Measurements from ENCODE around the gene EPN1.

The EPN1 gene

DNA sequence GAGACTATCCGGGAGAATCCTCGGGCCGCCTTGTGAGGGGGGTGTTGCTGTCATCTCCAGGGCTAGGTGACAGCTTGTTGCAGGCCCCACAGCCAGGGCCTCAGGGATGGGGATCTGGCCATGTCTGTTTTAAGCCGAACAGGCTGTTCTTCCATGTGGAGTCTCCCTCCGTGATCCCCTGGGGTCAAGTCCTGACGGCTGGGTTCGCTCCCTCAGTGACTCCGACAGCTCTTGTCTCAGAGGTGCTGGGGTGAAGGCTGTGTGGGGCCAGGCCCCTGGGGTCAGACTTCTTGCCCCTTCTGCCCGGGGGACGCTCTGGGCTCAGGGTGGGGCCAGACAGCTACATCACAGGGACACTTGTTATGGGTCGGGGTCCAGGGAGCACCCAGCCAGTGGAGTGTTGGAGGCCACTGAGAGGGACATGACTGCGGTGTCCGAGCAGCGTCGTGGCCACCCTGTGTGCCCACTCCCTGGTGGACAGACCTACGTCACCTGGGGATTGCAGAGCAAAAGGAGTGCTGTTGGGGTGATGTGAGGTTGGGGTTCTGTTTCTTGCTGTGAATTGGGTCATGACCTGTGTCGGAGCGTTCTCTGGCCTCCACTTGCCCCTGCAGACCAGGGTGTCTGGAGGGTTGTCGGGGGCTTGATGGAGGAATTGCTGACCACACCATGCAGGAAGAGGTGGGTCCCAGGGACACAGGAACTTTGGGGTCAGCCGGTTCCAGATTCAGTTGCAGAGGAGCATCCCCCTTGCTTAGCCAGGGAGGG is 21.5 kb downstream of the EPN1 start:
- Histone ChIP-seq H3K27me3 (ENCODE audit: insufficient read depth, low read length) (no peaks in the 10 kb centered on the region), H3K36me3 (ENCODE audit: insufficient read depth, low read length) (peaks cover 77% of the 10 kb centered on the region), H3K9ac (ENCODE audit: low read length) (no peak overlapping the region), H3F3A (ENCODE audit: insufficient read depth, low read length) (no peaks in the 10 kb centered on the region), H2AFZ (ENCODE audit: low read length) (no peak overlapping the region), H3K4me2 (ENCODE audit: low read length) (no peak overlapping the region), H4K20me1 (ENCODE audit: insufficient read depth, low read length) (no peaks in the 10 kb centered on the region), H3K27ac (ENCODE audit: low read depth, low read length, poor library complexity, severe bottlenecking) (no peak overlapping the region), H3K79me2 (ENCODE audit: insufficient read depth, low read length) (no peaks in the 10 kb centered on the region), H3K9me3 (ENCODE audit: low read length) (no peaks in the 10 kb centered on the region), H3K4me1 (ENCODE audit: insufficient read depth, low read length, severe bottlenecking) (no peaks in the 10 kb centered on the region), H3K9me2 (ENCODE audit: low read depth, low read length) (no peaks in the 10 kb centered on the region), H3K4me3 (ENCODE audit: low read depth, low read length, poor library complexity, severe bottlenecking) (no peak overlapping the region)
- TF ChIP-seq EZH2 (IDR thresholded peaks at IDR 0.05; ENCODE audit: borderline replicate concordance, low read length), result no peak
- TF ChIP-seq, protein P1, sequence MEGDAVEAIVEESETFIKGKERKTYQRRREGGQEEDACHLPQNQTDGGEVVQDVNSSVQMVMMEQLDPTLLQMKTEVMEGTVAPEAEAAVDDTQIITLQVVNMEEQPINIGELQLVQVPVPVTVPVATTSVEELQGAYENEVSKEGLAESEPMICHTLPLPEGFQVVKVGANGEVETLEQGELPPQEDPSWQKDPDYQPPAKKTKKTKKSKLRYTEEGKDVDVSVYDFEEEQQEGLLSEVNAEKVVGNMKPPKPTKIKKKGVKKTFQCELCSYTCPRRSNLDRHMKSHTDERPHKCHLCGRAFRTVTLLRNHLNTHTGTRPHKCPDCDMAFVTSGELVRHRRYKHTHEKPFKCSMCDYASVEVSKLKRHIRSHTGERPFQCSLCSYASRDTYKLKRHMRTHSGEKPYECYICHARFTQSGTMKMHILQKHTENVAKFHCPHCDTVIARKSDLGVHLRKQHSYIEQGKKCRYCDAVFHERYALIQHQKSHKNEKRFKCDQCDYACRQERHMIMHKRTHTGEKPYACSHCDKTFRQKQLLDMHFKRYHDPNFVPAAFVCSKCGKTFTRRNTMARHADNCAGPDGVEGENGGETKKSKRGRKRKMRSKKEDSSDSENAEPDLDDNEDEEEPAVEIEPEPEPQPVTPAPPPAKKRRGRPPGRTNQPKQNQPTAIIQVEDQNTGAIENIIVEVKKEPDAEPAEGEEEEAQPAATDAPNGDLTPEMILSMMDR (IDR thresholded peaks at IDR 0.05; ENCODE audit: low read length), result no peak

- H3K36me3 ChIP-seq (ENCODE audit: insufficient read depth, low read length), result peaks cover 71% of the 10 kb centered on the region
- H3K9me3 ChIP-seq (ENCODE audit: low read length), result no peaks in the 10 kb centered on the region
Measured at GRCh38 chr19:55697069-55697440, 22.0 kb downstream of the EPN1 start.

GRCh38 chr19:55697698-55698097 is 22.7 kb downstream of the EPN1 start:
- peaks cover 71% of the 10 kb centered on the region for H3K36me3 ChIP-seq (ENCODE audit: insufficient read depth, low read length)
- no peaks in the 10 kb centered on the region for H3K79me2 ChIP-seq (ENCODE audit: insufficient read depth, low read length)
- TF ChIP-seq, protein P1 (IDR thresholded peaks at IDR 0.05; ENCODE audit: low read length), result no peak
- H3K4me3 ChIP-seq (ENCODE audit: low read depth, low read length, poor library complexity, severe bottlenecking), result no peak overlapping the region
- no peaks in the 10 kb centered on the region for H4K20me1 ChIP-seq (ENCODE audit: insufficient read depth, low read length)
- no peaks in the 10 kb centered on the region for H3K4me1 ChIP-seq (ENCODE audit: insufficient read depth, low read length, severe bottlenecking)
- no peaks in the 10 kb centered on the region for H3K9me3 ChIP-seq (ENCODE audit: low read length)
- no peak overlapping the region for H2AFZ ChIP-seq (ENCODE audit: low read length)
- H3K9me2 ChIP-seq (ENCODE audit: low read depth, low read length), result no peaks in the 10 kb centered on the region
- no peak overlapping the region for H3K4me2 ChIP-seq (ENCODE audit: low read length)
- H3K9ac ChIP-seq (ENCODE audit: low read length), result no peak overlapping the region
- H3F3A ChIP-seq (ENCODE audit: insufficient read depth, low read length), result no peaks in the 10 kb centered on the region
- no peak overlapping the region for H3K27ac ChIP-seq (ENCODE audit: low read depth, low read length, poor library complexity, severe bottlenecking)
- H3K27me3 ChIP-seq (ENCODE audit: insufficient read depth, low read length), result no peaks in the 10 kb centered on the region

More at GRCh38 chr19:55697069-55697440, 22.0 kb downstream of the EPN1 start:
- Histone ChIP-seq H2AFZ (ENCODE audit: low read length) (no peak overlapping the region), H3F3A (ENCODE audit: insufficient read depth, low read length) (no peaks in the 10 kb centered on the region), H3K4me2 (ENCODE audit: low read length) (no peak overlapping the region), H3K27me3 (ENCODE audit: insufficient read depth, low read length) (no peaks in the 10 kb centered on the region), H3K9ac (ENCODE audit: low read length) (no peak overlapping the region), H4K20me1 (ENCODE audit: insufficient read depth, low read length) (no peaks in the 10 kb centered on the region), H3K27ac (ENCODE audit: low read depth, low read length, poor library complexity, severe bottlenecking) (no peak overlapping the region), H3K4me3 (ENCODE audit: low read depth, low read length, poor library complexity, severe bottlenecking) (no peak overlapping the region), H3K9me2 (ENCODE audit: low read depth, low read length) (no peaks in the 10 kb centered on the region), H3K4me1 (ENCODE audit: insufficient read depth, low read length, severe bottlenecking) (no peaks in the 10 kb centered on the region), H3K79me2 (ENCODE audit: insufficient read depth, low read length) (no peaks in the 10 kb centered on the region)
- TF ChIP-seq, protein P1 (IDR thresholded peaks at IDR 0.05; ENCODE audit: low read length), result no peak
- TF ChIP-seq EZH2 (IDR thresholded peaks at IDR 0.05; ENCODE audit: borderline replicate concordance, low read length), result no peak

Data from OCI-LY1 (cell line).